ENCODE data around the gene C2CD4C.
"Not testable (repeated sequence)": the region's sequence is repeated elsewhere in the genome, so short reads cannot be mapped to it uniquely, and the experiment has no call there.

C2CD4C gene

DNA sequence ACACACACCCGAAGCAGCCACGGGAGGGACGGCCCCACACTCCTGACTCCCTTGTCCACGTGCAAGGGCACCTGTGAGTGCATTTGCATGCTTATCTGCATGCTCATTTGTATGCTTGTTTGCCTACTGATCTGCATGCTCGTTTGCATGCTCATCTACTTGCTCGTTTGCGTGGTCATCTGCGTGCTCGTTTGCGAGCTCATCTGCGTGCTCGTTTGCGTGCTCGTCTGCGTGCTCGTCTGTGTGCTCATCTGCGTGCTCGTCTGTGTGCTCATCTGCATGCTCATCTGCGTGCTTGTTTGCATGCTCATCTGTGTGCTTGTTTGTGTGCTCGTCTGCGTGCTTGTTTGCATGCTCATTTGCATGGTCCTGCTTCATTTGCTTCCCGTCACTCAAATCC, 28.1 kb upstream of the C2CD4C start:
- no peak for DNase-seq

DNA sequence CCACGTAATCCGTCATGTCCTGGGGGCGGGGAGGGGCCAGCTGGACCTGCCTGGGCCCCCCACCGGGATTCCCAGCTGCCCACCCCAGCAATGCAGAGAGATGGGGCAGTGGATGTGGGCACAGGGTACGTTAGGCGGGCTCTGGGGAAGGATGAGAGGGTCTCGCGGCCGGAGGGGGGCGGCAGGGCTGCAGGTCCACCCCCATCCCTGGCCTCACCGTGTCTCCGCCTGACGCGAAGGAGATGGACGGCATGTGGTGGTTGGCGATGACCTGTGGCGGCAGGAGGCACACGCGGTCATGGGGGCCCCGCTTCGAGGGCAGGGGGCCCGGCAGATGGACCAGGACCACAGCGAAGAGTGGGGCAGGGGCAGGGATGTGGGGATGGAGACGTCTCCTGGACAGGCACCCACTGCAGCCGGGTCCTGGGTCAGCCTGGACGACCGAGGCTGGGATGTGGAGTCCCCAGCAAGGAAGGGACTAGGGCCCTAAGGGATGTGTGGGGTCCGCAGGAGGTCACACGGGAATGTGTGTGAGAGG, 27.5 kb upstream of the C2CD4C start:
- no peak for DNase-seq

DNA sequence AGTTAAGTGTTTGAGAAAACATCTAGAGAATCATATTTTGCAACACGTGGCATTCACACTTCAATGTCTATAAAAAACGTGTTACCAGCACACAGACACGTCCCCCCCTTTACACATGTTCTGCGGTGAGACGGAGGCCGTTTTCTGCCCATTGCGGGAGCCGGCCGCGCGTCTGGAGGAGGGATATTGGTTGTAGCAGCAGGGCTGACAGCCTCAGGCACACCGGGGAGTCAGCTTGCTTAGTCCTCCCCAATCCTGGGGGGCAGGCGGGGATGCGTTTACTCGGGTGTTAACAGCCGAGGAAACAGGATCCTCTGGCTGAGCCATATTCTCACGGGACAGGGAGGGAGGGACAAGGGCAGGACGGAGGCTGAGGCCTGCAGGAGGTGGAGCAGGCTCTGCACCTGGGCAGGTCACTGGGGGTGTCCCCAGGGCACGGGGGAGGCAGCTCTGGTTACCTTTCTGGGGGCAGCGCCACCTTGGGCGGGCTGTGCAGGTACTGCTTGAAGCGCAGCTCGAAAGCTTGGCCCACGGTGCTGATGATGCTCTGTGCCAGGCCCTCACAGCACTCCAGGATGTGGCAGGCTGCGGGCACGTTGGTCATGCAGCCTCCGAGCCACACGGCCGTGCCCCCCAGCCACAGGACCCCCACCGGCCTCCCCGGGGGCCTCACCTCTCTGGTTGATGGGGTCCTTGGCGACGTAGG, 26.9 kb upstream of the C2CD4C start:
- no peak for DNase-seq

DNA sequence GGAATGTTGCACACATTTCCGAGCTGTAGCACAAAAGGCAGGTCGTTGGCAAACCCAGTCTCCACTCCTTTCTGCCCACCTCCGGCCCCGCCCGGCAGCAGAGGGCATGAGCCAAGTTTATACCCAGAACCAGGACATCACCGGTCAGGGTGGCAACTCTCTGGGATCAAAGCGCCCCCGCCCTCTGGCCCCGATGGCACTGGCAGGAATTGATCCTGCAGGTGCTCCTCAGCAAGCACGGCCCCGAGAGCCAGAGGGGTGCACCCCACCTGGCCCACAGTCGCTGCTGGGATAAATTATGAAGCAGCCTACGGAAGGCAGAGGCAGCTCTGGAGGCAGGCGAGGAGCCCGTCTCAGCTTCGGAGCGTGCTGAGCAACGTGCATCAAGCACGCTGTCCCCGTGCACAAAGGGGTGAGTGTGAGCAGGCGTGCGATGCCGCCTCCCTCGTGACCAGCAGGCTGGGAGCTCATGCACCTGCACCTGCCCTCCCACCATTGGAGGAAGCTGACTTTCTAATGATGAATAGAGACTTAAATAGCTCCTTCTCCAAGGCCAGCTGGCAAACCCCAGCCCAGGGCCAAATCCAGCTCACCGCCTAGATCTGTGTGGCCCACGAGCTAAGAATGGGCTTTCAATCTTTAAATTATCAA, 26.2 kb upstream of the C2CD4C start:
- DNase-seq: no peak

DNA sequence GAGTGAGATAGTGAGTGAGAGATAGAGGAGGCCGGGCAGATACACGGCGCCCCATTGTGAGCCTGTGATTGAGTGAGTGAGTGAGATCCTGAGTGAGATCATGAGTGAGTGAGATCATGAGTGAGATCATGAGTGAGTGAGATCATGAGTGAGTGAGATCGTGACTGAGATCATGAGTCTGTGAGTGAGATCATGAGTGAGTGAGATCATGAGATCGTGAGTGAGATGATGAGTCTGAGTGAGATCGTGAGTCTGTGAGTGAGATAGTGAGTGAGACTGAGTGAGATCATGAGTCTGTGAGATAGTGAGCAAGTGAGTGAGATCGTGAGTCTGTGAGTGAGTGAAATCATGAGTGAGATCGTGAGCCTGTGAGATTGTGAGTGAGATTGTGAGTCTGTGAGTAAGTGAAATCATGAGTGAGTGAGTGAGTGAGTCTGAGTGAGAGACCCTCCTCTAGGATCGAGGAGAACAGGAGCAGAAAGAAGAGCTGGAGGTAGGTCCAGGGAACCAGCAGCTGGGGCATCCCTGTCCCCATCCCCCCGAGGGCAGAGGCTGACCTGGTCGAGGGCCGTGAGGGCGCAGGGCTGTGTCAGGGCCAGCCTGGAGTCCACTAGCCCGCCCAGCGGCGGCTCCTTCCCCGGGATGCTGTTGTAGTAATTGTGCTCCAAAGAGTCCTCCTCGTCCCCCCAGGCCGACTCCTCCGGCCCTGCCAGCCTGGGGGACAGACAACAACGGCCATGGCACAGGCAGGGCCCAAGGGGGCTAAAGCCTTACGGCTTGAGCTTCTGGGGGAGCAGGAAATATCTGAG, 25.4 kb upstream of the C2CD4C start:
- no peak for DNase-seq

DNA sequence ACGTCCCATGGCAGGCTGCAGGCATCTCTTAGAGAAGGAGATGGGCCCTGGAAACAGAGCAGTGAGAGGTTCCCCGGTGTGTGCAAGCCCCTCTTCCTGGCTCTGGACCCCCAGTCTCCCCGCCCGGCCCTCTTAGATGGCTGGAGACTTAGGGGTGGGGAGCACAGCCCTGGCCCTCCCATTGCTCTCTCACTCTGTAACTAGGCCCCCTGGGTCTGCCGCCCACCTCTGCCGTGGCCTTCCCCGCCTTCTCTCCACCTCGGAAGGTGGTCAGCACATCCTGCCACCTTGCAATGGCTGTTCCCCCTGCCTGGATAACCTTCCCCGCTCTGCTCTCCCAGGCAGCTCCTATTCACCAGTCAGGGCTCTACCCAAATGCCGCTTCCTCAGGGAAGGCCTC, 21.8 kb upstream of the C2CD4C start:
- no peak for DNase-seq

DNA sequence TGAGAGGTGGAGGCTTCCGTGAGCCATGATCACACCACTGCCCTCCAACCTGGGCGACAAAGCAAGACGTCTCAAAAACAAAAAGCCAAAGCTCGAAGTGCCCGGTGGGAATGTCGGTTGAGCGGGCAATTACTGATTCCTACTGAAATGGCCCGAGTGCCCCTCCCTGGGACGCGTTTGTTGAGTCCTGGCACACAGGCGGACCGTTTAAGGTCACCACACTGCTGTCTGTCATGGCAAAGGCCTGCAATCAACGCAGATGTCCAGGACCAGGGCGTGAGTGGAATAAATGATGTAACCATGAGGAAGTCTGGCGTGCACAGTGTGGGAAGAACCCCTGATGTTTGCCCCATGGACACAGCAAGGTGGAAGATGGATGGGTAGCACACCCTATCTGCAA, 19.2 kb upstream of the C2CD4C start:
- no peak for DNase-seq

DNA sequence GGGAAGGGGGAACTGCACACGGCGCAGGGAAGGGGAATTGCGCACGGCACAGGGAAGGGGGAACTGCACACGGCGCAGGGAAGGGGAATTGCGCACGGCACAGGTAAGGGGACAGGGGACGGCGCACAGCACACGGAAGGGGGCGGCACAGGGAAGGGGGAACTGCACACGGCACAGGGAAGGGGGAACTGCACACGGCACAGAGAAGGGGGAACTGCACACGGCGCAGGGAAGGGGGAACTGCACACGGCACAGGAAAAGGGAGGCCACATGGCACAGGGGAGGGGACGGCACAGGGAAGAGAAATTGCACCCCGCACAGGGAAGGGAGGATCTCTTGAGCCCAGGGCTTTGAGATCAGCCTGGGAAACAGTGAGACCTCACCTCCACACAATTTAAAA, 18.7 kb upstream of the C2CD4C start:
- DNase-seq: not testable (repeated sequence)

DNA sequence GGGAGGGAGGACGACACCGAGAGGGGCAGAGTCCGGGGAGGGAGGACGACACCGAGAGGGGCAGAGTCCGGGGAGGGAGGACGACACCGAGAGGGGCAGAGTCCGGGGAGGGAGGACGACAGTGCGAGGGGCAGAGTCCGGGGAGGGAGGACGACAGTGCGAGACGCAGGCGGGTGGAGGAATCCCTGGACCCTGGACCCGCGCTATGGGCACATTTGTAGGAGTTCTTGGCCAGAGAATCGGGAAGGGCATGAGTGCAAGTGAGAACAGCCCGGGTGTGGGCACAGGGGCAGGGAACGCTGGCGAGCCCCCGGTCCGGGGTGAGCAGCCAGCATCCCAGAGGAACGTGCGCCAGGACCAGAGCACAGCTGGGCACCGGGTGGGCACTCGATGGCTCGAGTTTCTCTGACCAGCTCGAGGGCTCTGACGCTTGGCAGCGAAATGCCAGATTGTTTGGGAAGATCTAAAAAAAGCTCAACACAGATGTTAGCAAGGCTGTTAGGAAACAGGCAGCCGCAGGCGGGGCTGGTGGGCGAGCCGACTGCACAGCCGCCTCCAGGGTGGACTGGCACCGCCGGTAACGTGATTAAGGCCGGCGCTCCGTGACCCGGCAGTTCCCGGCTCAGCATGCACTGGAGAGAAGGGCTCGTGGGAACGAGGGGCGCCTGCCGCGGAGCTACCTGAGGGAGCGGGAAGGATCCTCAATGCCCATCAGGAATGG, 17.9 kb upstream of the C2CD4C start:
- DNase-seq: no peak

DNA sequence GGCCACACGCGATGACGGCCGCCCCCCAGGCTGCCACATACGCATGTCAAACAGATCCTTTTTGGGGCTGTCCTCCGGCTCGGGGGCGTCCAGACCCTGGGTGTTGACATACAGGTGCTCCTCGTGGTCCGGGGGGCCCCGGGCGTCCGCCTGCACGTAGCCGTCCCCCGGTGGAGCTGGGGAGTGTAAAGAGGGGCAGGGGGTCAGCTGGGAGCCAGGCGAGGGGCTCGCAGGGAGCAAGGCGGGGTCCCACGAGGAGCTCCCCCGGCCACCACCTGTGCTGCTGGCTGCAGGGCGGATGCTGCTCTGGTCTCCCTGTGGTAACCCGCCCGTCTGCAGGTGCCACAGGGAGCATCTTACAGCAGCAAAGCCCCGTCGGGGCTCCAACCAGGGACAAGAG, 16.1 kb upstream of the C2CD4C start:
- DNase-seq: no peak

DNA sequence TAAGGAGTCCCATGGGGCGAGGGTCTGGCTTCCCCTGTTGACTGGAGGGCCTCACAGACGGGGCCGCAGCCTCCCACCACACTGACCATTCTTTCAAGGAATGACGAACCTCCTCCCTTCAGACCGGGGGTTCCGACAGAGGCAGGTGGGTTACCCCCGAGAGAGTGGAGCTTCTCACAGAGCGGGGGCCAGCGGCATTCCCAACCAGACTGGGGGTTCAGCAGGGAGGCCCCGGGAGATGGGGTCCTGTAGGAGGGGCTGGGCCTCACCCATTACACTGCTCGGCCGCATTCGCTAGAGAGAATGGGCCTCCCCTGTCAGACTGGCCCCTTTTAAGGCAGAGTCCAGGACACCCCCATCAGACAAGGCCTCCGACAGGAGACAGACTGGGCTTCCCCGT, 15.6 kb upstream of the C2CD4C start:
- no peak for DNase-seq

DNA sequence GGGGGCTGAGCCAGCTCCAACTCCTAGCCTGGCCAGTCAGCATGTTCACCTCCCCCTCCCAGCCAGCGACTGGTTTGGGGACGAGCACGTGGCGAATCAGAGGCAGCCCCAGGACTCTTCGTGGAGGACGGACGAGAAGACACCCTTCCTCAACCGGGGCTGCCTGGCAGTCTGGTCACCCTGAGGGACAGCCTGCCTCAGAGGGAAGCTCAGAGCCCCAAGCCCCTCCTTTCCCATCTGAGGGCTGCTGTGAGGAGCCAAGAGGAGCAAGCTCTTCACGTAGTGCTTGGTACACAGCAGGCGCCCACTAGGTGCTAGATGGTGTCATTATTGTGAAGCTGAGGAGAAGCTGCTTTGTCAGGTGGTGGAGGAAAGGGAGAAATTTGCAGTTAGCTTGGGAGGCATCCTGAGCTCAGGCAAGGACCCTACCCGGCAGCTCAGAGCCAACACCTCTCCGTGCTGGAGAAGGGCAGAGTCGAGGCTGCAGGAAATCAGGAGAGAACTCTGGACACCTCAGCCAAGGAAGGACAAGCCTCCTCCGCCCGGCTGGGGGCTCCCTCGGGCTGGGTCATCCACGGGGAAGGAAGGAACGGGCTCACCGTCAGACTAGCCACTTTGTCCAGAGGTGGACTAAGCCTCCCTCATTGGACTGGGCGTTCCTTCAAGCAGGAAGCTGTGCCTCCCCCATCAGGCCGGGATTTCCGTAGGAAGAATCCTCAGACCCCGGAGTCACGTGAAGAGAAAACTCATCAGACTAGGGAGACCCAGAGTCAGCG, 14.9 kb upstream of the C2CD4C start:
- DNase-seq: no peak

DNA sequence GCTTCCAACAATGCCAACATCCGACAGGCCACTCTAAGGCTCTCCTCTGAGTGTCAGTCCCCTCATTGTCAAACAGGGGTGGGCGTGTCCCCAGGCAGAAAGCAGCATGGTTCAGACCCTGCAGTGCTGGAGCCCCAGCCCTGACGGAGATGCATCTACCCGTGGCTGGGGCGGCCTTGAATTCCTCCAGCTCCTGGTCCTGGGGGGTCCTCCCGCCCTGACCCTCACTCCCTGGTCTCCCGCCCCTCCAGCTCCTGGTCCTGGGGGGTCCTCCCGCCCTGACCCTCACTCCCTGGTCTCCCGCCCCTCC, 13.9 kb upstream of the C2CD4C start:
- peak; percentile 66 for DNase-seq

DNA sequence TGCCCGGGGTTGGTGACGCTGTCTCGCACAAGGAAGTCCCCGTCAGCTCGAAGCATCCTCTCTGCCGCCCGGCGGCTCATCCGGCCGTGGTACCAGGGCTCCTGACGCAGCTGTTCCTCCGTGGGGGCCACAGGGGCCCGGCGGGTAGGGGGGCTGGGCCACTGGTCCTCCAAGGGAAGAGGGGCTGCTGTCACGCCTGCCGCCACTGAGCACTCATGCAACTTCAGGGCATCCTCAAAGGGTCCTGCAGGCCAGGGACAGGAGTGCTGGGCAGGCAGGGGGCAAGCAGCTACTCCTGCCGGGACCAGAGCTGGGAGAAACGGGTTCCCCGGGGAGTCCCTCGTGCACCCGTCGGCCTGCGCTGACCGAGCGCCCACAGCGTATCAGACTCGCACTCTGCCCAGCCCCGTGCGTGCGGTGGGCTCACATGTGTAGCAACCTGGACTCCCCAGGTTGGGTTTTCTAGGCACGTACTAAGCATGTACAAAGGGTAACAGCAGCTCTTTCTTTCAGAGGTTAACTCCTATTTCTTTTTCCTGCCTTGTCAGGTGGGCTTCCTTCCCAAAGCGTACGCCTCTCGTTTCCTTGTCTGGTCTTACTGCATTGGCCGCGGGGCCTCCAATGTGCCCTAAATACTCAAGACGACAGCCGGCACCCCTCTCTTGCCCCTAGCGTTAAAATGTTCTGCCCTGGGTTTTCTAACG, 13.4 kb upstream of the C2CD4C start:
- DNase-seq: no peak

DNA sequence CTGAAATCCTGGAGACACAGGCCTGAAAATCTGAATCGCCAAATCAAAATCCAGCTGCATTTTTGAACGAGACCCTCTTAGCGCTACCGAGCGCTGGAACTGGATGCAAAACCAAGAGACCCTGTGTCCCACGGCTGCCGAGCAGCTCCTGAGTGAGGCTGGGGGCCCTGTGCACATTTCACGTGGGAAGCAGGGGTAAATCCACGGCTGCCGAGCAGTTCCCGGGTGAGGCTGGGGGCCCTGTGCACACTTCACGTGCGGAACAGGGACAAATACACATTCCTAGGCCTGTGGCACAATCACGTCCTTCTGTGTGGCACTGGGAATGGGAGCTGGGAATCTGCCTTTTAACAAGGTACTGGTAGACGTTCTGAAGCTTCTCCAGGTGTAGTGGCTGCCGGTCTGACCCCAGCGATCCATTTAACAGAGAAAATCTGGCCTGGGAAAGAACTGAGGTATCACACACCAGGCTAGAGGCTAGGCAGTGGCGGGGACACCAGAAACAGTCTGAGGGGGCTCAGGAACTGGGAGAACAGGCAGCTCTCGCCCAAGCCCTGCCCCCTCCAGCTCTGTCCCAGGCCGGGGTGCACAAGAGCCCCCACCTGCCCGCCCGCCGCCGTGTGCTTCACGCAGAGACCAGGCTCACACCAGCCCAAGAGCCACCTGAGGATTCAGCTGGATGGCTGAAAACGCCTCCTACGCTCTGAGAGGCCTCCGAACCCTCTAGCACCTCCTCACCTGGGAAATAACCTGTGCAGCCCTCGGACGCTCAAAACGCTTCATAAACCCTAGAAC, 11.0 kb upstream of the C2CD4C start:
- DNase-seq: no peak

DNA sequence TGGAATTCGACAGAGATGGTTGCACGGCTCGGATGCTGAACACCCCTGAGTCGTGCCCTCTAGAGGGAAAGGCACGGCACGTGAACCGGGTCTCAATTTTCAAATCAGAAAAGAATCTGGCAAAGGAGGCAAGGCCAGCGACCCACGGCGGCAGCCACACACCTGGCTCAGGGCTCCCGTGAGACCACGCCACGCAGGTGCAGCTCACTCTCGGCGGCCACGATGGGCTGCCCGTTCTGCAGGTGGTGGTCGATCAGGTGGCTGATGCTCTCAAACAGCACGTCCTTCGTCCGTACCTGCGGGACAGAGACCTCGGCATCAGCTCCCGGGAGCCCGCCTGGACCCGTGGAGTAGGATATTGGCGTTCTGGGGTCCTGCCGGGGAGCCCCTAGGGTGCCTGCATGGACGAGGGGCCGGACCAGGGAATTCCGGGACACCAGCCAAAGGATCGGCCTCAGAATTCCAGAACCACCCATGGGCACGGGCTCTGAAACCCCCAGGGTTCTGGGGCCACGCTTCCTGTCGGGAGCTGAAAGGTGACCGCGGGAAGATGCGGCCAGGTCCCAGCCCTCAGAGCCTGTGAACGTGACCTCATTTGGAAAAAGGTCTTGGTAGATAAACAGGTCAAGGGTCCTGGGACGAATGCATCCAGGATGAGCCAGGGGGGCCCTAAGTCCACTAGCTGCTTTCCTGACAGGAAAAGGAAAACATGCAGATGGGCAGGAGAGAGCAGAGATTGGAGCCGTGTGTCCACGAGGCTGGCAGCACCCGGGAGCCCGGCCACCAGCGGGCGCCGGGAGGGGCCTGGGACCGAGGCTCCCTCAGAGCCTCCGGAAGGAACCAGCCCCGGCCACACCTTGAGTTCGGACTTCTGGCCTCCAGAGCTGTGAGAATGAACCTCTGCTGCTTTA, 10.1 kb upstream of the C2CD4C start:
- no peak for DNase-seq

DNA sequence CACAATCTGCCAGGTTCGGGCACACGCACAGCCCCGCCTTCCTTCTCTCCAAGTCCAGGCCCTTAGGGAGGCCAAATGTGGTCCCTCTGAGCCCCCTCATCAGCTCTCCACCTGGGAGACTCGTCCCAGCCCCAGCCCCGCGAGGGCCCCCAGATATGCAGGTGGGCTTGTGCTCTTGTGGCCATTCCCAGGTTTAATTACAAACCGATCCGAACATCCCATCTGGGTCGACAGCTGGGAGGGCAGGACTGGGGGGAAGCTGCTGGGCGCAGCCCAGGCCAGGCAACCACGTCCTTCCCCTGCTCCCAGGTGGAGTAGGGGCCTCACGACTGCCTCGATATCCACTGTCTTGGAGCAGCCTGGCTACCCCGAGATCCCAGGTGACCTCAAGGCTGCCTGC, 7.5 kb upstream of the C2CD4C start:
- no peak for DNase-seq

DNA sequence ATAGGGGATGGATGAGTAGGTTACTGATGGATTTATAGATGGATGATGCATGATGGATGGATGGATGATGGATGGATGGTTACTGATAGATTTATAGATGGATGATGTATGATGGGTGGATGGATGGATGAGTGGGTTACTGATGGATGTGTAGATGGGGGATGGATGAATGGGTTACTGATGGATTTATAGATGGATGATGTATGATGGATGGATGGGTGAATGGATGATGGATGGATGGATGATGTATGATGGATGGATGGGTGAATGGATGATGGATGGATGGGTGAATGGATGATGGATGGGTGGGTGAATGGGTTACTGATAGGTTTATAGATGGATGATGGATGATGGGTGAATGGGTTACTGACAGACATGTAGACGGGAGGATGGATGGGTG, 6.3 kb upstream of the C2CD4C start:
- DNase-seq: no peak

DNA sequence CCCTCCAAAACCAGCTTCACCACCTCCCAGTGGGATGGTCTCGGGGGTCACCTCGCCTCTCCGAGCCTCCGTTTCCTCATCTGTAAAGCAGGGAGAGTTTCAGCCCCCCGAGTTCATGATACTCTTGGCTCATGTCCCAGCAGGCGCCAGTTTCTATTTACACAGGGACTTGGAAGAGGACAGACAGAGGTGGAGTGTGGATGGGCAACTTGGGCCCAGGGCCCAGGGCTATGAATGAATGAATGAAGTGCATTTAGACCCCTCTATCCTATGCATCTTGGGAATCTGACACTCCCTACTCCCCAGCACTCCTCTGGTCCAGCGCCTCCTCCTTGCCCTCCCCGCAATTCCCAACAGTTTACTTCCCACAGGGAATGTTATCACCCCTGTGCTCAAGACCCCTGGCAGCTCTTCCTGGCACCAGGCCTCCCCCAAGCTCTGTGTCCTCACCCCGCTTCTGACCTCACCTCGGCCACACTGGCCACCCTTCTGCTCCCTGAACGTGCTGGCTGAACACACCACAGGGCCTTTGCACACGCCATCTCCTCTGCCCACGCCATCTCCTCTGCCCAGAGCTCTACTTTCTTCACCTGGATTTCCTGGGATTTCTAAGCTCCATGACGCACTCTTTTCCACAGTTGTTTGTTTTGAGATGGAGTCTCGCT, 4.9 kb upstream of the C2CD4C start:
- DNase-seq: no peak
